GM21723 (cell line): ENCODE measurements around the gene FBXO21.
"Not testable (repeated sequence)": the region's sequence is repeated elsewhere in the genome, so short reads cannot be mapped to it uniquely, and the experiment has no call there.

Experiments used
- ATAC-seq: cut with Tn5 transposase; IDR thresholded peaks from one replicate; pipeline ENCODE4 v1.9.1; 2021; ENCODE audit warnings: mild to moderate bottlenecking, moderate library complexity; ENCODE audit not compliant: unreplicated experiment

FBXO21 gene

GRCh38 chr12:117202033-117202432, 11.8 kb upstream of the FBXO21 start:
- no peak for ATAC-seq

- ATAC-seq, result not testable (repeated sequence)
Observed at GRCh38 chr12:117199956-117200744, 9.9 kb upstream of the FBXO21 start.

GRCh38 chr12:117196334-117196733, 6.1 kb upstream of the FBXO21 start:
- ATAC-seq, result not testable (repeated sequence)

- not testable (repeated sequence) for ATAC-seq
Observed at GRCh38 chr12:117195027-117195426, 4.8 kb upstream of the FBXO21 start.

- no peak for ATAC-seq
Observed at GRCh38 chr12:117193903-117194302, 3.6 kb upstream of the FBXO21 start.

GRCh38 chr12:117192581-117192980, 2.3 kb upstream of the FBXO21 start:
- ATAC-seq, result not testable (repeated sequence)

GRCh38 chr12:117192057-117192456, 1.8 kb upstream of the FBXO21 start:
- ATAC-seq, result no peak

- ATAC-seq, result peak; percentile 38
Observed at GRCh38 chr12:117189725-117190209, 503 bp downstream of the FBXO21 start.

GRCh38 chr12:117188961-117189724, 1.1 kb downstream of the FBXO21 start:
- ATAC-seq, result no peak

- ATAC-seq, result no peak
Observed at GRCh38 chr12:117188121-117188665, 2.1 kb downstream of the FBXO21 start.

- ATAC-seq, result no peak
Observed at GRCh38 chr12:117187421-117187820, 2.8 kb downstream of the FBXO21 start.

- ATAC-seq, result no peak
Observed at GRCh38 chr12:117182866-117183265, 7.4 kb downstream of the FBXO21 start.

GRCh38 chr12:117181468-117181843, 8.8 kb downstream of the FBXO21 start:
- not testable (repeated sequence) for ATAC-seq

- ATAC-seq, result no peak
Observed at GRCh38 chr12:117180758-117181467, 9.4 kb downstream of the FBXO21 start.

- no peak for ATAC-seq
Observed at GRCh38 chr12:117178745-117179144, 11.5 kb downstream of the FBXO21 start.

- ATAC-seq, result no peak
Observed at GRCh38 chr12:117178301-117178700, 12.0 kb downstream of the FBXO21 start.

- ATAC-seq, result no peak
Observed at GRCh38 chr12:117172168-117172567, 18.1 kb downstream of the FBXO21 start.

GRCh38 chr12:117171499-117172162, 18.6 kb downstream of the FBXO21 start:
- no peak for ATAC-seq

GRCh38 chr12:117169548-117169947, 20.7 kb downstream of the FBXO21 start:
- no peak for ATAC-seq

GRCh38 chr12:117168976-117169375, 21.3 kb downstream of the FBXO21 start:
- no peak for ATAC-seq
